CD14-positive monocyte (primary cell): ENCODE data around the gene CSTPP1. TPM values are rescaled to one million over a fixed set of nuclear protein-coding genes. Genes with fewer than 3 reads are reported as not detected.

Experiments
- DNase-seq, 3 donors: peaks; one replicate each; pipeline ENCODE4 v3.0.0-alpha.2; 2011 to 2022
- H2AFZ ChIP-seq: 2 replicates; pipeline ENCODE4 v1.6.0; 2012; ENCODE audit warnings: mild to moderate bottlenecking, low read depth, low read length, inconsistent platforms; ENCODE audit not compliant: insufficient read depth, poor library complexity, severe bottlenecking
- H3K27ac ChIP-seq, 2 donors: 1 replicate in 1 of 2; 2 replicates in 1 of 2; pipeline ENCODE4 v1.5.1; 2012 to 2013; ENCODE audit warnings: low read length in 2 of 2, control low read depth in 1 of 2, inconsistent platforms in 1 of 2, low read depth in 1 of 2, mild to moderate bottlenecking in 1 of 2
- H3K27me3 ChIP-seq, 2 donors: one replicate each; pipeline versions ENCODE4 v1.6.0 to v1.6.1; 2011 to 2013; ENCODE audit warnings: low read length in 2 of 2; ENCODE audit not compliant: control insufficient read depth in 2 of 2, insufficient read depth in 2 of 2
- H3K36me3 ChIP-seq, 2 donors: replicated peaks in 1 of 2; 1 replicate in 1 of 2; 2 replicates in 1 of 2; pipeline versions ENCODE4 v1.5.1 to v1.6.1; 2012 to 2013; ENCODE audit warnings: low read length in 2 of 2, control low read depth in 1 of 2, inconsistent platforms in 1 of 2, mild to moderate bottlenecking in 1 of 2; ENCODE audit not compliant: insufficient read depth in 2 of 2, control insufficient read depth in 1 of 2
- H3K4me1 ChIP-seq, 2 donors: 1 replicate in 1 of 2; 2 replicates in 1 of 2; pipeline versions ENCODE4 v1.5.1 to v1.6.1; 2012 to 2013; ENCODE audit warnings: low read length in 2 of 2, control low read depth in 1 of 2, inconsistent platforms in 1 of 2, mild to moderate bottlenecking in 1 of 2, moderate library complexity in 1 of 2; ENCODE audit not compliant: insufficient read depth in 2 of 2, control insufficient read depth in 1 of 2
- H3K4me2 ChIP-seq: replicated peaks from 2 replicates; pipeline ENCODE3; 2012; ENCODE audit warnings: low read length, moderate library complexity, mild to moderate bottlenecking; ENCODE audit not compliant: poor library complexity, severe bottlenecking; ENCODE audit errors: extremely low read depth
- H3K4me3 ChIP-seq, 3 experiments: fragments of 200-600 bp in 1 of 3; sonication (generic) in 1 of 3; replicated peaks in 1 of 3; 1 replicate in 2 of 3; 2 replicates in 1 of 3; pipeline ENCODE4 v1.5.1; 2011 to 2013; ENCODE audit warnings: low read length in 3 of 3, mild to moderate bottlenecking in 3 of 3, control low read depth in 2 of 3, low read depth in 2 of 3, inconsistent platforms in 1 of 3, moderate library complexity in 1 of 3
- H3K79me2 ChIP-seq: 2 replicates; pipeline ENCODE4 v1.6.0; 2012; ENCODE audit warnings: mild to moderate bottlenecking, control low read depth, inconsistent platforms, low read length, moderate library complexity; ENCODE audit not compliant: insufficient read depth
- H3K9ac ChIP-seq: 2 replicates; pipeline ENCODE4 v1.6.0; 2017; ENCODE audit warnings: low read length, mild to moderate bottlenecking; ENCODE audit not compliant: insufficient read depth, poor library complexity, severe bottlenecking
- H3K9me3 ChIP-seq, 2 donors: replicated peaks in 1 of 2; 1 replicate in 1 of 2; 2 replicates in 1 of 2; pipeline versions ENCODE4 v1.5.1 to v1.6.1; 2012 to 2013; ENCODE audit warnings: low read length in 2 of 2, control low read depth in 1 of 2; ENCODE audit not compliant: control insufficient read depth in 1 of 2, insufficient read depth in 1 of 2
- H4K20me1 ChIP-seq: 2 replicates; pipeline ENCODE4 v1.6.0; 2012; ENCODE audit warnings: mild to moderate bottlenecking, low read length, control low read depth, moderate library complexity; ENCODE audit not compliant: insufficient read depth
- H3K27ac Mint-ChIP-seq, 7 donors: one replicate each; pipeline ENCODE4 v1.8.0; 2020; ENCODE audit warnings: mild to moderate bottlenecking in 7 of 7, mixed read lengths in 7 of 7, moderate library complexity in 6 of 7, inconsistent platforms in 2 of 7
- H3K27me3 Mint-ChIP-seq, 3 donors: one replicate each; pipeline ENCODE4 v1.8.0; 2021 to 2022; ENCODE audit warnings: low read depth in 3 of 3, mild to moderate bottlenecking in 3 of 3, mixed read lengths in 3 of 3, moderate library complexity in 3 of 3, inconsistent platforms in 1 of 3
- H3K36me3 Mint-ChIP-seq, 2 donors: one replicate each; pipeline ENCODE4 v1.8.0; 2020; ENCODE audit warnings: mixed read lengths in 2 of 2, inconsistent platforms in 1 of 2, mild to moderate bottlenecking in 1 of 2
- H3K4me1 Mint-ChIP-seq: one replicate; pipeline ENCODE4 v1.8.0; 2020; ENCODE audit warnings: mild to moderate bottlenecking, mixed read lengths
- H3K4me3 Mint-ChIP-seq, 2 donors: one replicate each; pipeline ENCODE4 v1.8.0; 2020; ENCODE audit warnings: mild to moderate bottlenecking in 2 of 2, mixed read lengths in 2 of 2, moderate library complexity in 1 of 2
- H3K9me3 Mint-ChIP-seq, 7 donors: one replicate each; pipeline ENCODE4 v1.8.0; 2020 to 2022; ENCODE audit warnings: mixed read lengths in 7 of 7, mild to moderate bottlenecking in 6 of 7, moderate library complexity in 6 of 7, inconsistent platforms in 2 of 7
- CTCF ChIP-seq: fragments of 200-600 bp; IDR thresholded peaks from one replicate; pipeline ENCODE4 v1.8.0; 2022; ENCODE audit warnings: antibody characterized with exemption, mild to moderate bottlenecking
- WGBS: methylation state at CpG from one replicate; pipeline ENCODE4 v1.1.5; 2013; ENCODE audit warnings: missing lambda C conversion rate; ENCODE audit not compliant: insufficient coverage; 5-methylcytosine and 5-hydroxymethylcytosine counted together
- intact Hi-C, 2 donors: fragments of 100-400 bp; cut with micrococcal nuclease; formaldehyde crosslinking; loops; one replicate each; pipeline versions ENCODE4 v1.15.0 to v1.15.1; 2023
- polyA plus RNA-seq, 3 donors: library from polyadenylated mRNA; depleted of rRNA in 1 of 3; unstranded in 2 of 3; stranded (reverse) in 1 of 3; fragments of 300-500 nt in 2 of 3; fragments of >200 nt in 1 of 3; fragmentation: Illumina TruSeq in 2 of 3; gene quantifications; 1 replicate in 2 of 3; 2 replicates in 1 of 3; pipeline ENCODE4 v1.2.3, GENCODE V29; 2012 to 2021

Gene CSTPP1
- polyA plus RNA-seq, 3 donors, result 4.5 to 6.5 (median 5.9) TPM

- intact Hi-C loops, result no loop called here
- Histone ChIP-seq H3K9ac (no peak overlapping the region), H3K27ac (no peak overlapping the region), H4K20me1 (no peaks in the 10 kb centered on the region), H3K4me2 (no peak overlapping the region), H3K36me3 (no peaks in the 10 kb centered on the region), H3K9me3 (no peaks in the 10 kb centered on the region), H3K4me1 (no peaks in the 10 kb centered on the region), H3K4me3 (no peak overlapping the region), H3K79me2 (no peaks in the 10 kb centered on the region), H2AFZ (no peak overlapping the region), H3K27me3 (no peaks in the 10 kb centered on the region)
- peak overlapping the region in 1 of 7 donors; percentile 20 for H3K27ac Mint-ChIP-seq
- peaks cover 0 to 3% (median 0%) of the 10 kb centered on the region in 3 donors for H3K27me3 Mint-ChIP-seq
- WGBS, result no CpG with 5 or more reads among the region's 1 CpG
- peaks cover 0 to 4% (median 0%) of the 10 kb centered on the region in 7 donors for H3K9me3 Mint-ChIP-seq
- TF ChIP-seq CTCF, result no peak
- no peaks in the 10 kb centered on the region for H3K4me1 Mint-ChIP-seq
- H3K4me3 Mint-ChIP-seq, result no peak overlapping the region
- DNase-seq, result no peak
- H3K36me3 Mint-ChIP-seq, result no peaks in the 10 kb centered on the region
These were observed 82.1 kb downstream of the CSTPP1 start for GRCh38 chr11:47018637-47019036.

- Mint-ChIP-seq H3K9me3 (peaks cover 0 to 4% (median 0%) of the 10 kb centered on the region in 7 donors), H3K4me3 (no peak overlapping the region), H3K36me3 (no peaks in the 10 kb centered on the region), H3K4me1 (no peaks in the 10 kb centered on the region), H3K27me3 (peaks cover 0 to 1% (median 0%) of the 10 kb centered on the region in 3 donors), H3K27ac (peak overlapping the region in 1 of 7 donors; percentile 49)
- Histone ChIP-seq H4K20me1 (no peaks in the 10 kb centered on the region), H3K27me3 (no peaks in the 10 kb centered on the region), H3K27ac (no peak overlapping the region), H3K9me3 (no peaks in the 10 kb centered on the region), H3K4me1 (no peaks in the 10 kb centered on the region), H2AFZ (no peak overlapping the region), H3K79me2 (no peaks in the 10 kb centered on the region), H3K9ac (no peak overlapping the region), H3K4me3 (no peak overlapping the region), H3K36me3 (no peaks in the 10 kb centered on the region), H3K4me2 (no peak overlapping the region)
- no peak for TF ChIP-seq CTCF
- intact Hi-C loops, result no loop called here
- WGBS, result 100% methylated on average over 1 of the region's 2 CpGs
- DNase-seq, result no peak
These were observed 84.4 kb downstream of the CSTPP1 start for GRCh38 chr11:47020793-47021526.
